GM19238 (cell line): Measurements from ENCODE around the gene STK10.
"Not testable (repeated sequence)": the region's sequence is repeated elsewhere in the genome, so short reads cannot be mapped to it uniquely, and the experiment has no call there.

Experiments used
- DNase-seq: peaks from one replicate; pipeline ENCODE4 v3.0.0; 2011; ENCODE audit warnings: low spot score; ENCODE audit not compliant: insufficient read length

Gene STK10

DNA sequence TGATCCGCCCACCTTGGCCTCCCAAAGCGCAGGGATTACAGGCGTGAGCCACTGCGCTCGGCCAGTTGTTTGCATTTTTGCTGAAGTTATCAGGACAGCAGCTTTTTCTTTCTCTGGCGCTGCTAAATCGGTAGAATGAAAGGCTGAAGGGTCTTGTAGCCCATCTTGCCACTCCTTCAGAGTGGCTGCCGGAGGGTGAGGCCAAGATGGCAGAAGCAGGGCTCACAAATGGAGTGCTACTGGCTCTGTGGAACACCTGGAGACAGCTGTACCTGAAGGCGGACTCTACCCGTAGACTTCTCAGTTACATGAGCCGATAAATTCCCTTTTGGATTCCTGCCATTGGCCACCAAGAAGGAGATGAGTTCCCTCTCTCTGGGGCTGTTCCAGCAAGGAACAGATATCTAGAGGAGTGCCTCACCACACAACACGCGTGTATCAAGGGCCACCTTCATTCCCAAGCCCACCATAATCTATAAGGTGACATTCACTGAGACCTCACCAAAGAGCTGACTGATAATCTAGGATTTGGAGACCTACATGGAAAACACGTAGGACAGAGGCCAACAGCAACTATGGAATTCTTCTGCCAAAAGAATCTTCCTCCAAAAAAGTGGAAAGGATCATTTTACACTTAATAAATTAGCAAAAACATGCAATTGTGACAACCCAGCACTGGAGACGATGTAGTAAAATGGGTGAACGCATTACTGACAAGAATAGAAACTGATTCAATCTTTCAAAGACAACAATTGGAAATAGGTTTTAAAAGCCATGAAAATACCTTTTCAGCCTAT is 21.8 kb downstream of the STK10 start:
- DNase-seq: no peak

- no peak for DNase-seq
Measured at GRCh38 chr5:172165465-172165864, 22.6 kb downstream of the STK10 start.

- DNase-seq: no peak
Measured at GRCh38 chr5:172164769-172165212, 23.2 kb downstream of the STK10 start.

DNA sequence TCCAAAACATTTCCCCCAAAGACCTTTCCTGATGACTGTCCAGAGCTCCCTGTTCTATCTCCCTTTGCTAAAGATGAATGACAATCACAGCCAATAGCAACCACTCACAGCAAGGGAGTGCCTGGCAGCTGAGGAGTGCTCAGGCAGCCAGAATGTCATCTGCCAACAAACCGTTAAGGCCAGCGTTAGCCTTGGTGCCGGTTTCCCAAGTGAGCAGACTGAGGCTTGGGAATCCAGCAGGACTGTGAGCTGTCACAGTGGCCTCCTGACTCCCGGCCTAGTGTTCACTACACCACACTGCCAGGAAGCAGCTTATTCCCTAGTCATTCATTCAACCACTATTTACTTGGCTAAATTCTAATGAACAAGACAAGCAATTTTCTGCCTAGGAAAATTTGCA is 24.7 kb downstream of the STK10 start:
- DNase-seq: no peak

DNA sequence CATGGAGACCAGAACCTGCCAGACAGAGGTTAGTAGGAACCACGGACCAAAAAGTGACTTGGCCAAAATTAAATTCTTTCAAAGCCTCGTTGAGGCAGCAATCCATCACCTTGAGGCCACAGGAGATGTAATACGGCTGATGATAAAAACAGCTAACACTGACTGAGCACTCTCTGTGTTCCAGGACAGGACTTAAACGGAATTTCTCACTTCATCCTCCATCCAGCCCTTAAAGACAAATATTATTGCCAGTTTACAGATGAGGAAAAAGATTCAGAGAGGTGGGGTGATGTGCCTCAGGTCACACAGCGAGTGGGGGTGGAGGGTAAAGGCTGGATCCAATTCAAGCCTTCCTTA is 25.1 kb downstream of the STK10 start:
- no peak for DNase-seq

DNA sequence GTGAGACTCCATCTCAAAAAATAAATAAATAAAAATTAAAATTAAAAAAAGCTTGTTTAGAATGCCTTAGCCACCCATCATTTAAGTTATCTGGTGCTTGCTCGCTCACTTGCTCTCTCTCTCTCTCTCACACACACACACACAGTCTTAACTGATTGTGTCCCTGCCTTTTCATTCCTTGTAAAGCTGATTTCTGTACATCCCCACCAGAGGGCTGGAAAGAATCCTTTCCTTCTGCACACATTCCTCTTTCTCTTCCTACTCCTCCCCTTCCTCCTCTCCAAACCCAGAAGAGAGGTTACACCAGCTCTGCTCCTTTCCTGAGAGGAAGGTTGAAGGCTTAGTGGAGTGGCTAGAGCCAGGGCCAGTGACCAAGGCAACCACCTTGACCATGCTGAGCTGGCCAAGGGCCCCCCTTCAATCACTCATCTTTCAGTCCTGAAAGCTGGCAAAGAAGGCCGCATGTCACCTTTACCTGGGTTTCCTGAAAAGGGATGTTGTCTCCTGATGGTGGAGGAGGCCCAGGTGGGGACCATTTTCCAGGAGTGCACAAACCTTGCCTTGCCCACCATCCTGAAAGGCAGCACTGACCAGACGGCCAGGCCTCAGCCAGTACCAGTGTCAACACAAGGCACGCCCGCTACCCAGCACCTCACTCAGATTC is 25.6 kb downstream of the STK10 start:
- no peak for DNase-seq

DNA sequence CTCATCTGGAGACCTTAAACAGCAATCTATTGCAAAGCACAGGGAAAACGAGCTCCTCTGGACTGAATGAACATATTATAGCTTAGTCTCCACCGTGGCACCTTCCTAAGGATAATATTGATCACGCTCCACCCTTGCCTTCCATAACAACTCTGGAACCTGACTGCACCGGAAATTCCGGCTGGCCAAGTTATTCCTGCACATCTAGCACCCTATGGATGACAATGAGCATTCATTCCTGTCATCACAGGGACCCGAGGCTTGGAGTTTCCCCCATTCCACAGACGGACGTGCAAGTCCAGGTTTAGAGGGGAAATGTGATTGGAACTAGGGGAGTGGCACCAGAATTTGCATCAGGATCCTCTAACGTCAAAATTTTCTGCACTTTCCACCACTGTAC is 27.5 kb downstream of the STK10 start:
- DNase-seq: no peak

DNA sequence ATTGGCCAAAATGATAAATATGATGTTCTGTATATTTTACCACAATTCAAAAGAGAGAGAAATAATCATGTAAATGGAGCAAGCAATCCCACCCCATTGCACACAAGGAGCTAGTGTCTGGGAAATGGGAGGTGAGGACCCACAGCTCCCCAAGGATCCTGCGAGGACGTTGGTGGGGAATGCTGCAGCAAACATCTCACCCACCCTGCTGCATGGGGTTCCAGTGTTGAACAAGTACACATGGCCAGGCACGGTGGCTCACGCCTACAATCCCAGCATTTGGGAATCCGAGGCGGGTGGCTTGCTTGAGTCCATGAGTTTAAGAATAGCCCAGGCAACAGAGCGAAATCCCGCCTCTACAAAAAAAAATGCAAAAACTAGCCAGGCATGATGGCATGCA is 29.0 kb downstream of the STK10 start:
- DNase-seq: no peak

DNA sequence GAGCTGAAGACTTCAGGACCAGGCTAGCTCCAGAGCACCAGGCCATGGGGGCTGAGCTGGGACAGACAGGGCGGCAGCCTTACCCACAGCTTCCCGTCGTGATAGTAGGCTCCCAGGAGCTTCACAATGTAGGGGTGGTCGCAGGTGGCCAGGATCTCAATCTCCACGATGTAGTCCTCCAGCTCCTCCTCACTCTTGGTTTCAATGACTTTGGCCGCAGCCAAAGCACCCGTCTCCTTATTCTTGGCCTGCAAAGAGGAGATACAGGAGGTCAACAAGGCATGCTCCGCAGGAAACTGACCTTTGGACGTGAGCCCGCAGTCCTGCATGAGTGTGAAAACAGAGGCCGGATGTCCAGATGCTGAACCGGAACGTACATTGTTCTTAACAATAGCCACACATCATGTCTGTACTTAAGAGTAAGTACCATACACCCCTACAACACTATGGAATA is 31.5 kb downstream of the STK10 start:
- DNase-seq: no peak

DNA sequence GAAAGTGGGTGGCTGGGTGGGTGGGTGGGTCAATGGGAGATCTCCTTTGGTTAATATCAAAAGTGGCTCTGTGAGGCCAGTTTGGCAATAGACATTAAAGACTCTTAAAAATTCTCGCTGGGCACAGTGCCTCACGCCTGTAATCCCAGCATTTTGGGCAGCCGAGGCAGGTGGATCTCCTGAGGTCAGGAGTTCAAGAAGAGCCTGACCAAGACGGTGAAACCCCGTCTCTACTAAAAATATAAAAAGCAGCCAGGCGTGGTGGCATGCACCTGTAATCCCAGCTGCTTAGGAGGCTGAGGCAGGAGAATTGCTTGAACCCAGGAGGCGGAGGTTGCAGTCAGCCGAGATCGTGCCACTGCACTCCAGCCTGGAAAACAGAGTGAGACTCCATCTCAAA is 32.9 kb downstream of the STK10 start:
- not testable (repeated sequence) for DNase-seq

- DNase-seq: no peak
Measured at GRCh38 chr5:172153695-172154094, 34.3 kb downstream of the STK10 start.

DNA sequence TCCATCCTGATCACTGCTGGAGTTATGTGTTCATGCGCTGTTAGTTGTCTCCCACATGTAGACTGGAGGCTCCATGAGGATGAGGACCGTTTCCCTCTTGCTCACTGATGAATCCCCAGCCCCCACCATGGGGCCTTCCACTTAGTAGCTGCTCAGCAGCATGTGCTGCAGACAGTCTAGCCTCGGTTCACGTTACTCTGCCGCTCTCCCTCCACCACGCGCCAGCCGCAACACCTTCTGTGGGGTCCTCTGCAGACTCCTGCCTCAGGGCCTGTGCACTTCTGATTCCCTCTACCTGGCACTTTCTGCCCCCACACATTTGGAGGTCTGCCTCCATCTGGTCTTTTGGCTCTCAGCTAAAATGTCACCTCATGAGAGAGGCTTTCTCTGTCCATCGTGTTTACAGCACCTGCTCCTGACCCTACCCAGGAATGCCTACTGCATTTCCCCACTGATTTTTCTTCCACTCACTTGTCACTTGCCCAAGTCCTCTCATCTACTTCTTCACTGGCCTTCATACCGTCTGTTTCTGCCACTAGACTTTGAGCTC is 36.3 kb downstream of the STK10 start:
- no peak for DNase-seq

DNA sequence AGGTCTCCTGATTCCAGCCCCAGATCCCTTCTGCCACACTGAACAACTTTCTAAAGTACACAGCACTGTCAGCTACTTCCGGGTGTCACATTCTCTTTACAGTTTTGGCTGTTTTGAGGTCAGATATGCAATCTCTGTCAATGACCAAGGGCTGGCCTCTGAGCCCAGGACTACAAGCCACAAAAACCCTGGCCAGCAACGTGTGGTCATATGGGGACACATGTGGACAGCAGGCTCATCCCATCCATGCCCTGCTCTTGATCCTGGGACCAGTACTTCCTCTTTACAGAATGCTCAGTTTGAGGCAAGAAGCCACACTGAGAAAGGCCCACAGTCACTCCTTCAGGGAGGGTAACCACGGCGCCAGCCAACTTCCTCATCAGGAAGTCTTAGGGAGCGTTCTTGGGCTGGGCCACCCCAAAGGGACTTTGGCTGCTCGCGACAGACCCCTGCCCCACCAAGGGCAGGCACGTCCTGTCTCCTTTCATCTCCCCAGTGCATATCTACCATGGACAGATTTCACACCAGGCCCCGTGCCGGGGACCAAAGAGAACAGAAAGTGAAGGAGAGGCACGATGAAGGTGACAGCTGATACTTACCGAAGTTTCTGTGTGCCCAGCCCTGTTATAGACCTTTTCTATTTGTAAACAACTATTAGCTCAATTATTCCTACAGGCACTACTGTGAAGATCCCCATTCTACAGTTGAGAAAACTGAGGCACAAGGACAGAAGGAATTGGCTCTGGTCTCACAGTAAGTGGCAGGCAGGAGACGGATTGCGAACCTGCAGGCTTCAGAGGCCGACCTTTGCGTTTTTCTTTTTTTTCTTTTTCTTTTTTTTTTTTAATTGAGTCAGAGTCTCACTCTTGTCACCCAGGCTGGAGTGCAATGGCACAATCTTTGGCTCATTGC is 37.3 kb downstream of the STK10 start:
- peak; percentile 52 for DNase-seq

DNA sequence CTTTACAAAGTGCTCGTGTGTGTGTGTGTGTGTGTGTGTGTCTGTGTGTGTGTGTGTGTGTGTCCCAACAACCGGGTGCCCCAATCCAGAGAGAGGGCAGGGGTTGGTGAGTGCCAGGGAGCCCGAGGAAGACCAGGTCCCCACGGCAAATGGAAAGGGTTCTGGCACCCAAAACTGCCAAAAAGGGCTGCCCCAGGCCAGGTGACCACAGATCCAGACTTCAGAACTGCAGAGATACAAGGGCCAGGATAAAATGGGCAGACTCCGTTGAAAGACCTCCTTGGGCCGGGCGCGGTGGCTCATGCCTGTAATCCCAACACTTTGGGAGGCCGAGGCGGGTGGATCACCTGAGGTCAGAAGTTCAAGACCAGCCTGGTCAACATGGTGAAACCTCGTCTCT is 38.5 kb downstream of the STK10 start:
- DNase-seq: not testable (repeated sequence)

DNA sequence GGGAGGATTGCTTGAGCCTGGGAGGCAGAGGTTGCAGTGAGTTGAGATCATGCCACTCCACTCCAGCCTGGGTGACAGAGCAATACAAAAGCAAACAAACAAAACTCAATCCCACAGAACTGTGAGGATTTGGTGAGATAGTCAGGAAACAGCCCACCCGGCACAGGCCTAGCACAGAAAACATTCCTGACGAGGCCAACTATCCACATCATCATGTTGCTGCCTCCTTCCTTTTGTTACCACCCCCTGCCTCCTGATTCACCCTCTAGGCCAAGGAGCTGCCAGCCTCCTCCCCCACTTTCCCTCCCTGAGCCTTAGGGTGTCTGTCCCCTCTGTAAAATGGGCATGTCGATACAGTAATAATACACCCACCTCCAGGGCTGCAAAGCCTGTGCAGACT is 39.0 kb downstream of the STK10 start:
- DNase-seq: no peak

DNA sequence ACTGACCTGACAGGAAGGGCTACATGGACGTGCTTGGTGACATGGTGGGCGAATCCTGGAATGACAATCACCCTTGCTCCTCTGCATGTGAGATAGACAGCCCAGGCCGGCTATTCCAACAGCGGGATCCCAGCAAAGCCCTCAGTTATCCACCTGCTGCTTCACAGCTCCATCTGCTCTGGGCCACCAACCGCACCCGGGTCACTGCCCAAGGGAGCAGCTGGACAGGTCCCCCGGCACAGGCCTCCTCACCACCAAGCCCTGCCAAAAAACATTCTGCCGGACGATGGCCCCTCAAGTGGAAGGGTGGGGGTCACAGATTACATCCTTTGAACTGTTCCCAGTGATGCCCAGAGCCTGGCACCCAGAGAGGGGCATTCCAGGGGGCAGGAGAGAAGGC is 39.6 kb downstream of the STK10 start:
- DNase-seq: no peak

DNA sequence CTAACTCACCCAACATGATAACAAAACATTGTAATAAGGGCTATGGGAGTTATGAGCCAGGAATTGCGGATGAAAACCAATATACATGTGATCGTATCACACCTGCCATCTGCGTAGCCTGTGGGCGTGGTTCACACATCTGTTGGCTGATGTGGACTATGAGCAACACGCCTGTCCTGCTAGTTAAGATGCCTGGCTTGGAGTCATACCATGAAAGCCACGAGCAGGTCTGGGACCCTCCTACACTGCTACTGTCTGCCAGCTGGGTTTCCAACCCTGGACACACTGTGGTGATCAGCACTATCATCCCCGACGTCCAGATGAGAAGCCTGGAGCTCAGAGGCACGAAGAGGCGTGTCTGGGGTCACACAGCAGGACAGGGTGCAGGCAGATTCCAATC is 40.2 kb downstream of the STK10 start:
- DNase-seq: no peak

GRCh38 chr5:172146748-172147092 is 41.3 kb downstream of the STK10 start:
- no peak for DNase-seq

DNA sequence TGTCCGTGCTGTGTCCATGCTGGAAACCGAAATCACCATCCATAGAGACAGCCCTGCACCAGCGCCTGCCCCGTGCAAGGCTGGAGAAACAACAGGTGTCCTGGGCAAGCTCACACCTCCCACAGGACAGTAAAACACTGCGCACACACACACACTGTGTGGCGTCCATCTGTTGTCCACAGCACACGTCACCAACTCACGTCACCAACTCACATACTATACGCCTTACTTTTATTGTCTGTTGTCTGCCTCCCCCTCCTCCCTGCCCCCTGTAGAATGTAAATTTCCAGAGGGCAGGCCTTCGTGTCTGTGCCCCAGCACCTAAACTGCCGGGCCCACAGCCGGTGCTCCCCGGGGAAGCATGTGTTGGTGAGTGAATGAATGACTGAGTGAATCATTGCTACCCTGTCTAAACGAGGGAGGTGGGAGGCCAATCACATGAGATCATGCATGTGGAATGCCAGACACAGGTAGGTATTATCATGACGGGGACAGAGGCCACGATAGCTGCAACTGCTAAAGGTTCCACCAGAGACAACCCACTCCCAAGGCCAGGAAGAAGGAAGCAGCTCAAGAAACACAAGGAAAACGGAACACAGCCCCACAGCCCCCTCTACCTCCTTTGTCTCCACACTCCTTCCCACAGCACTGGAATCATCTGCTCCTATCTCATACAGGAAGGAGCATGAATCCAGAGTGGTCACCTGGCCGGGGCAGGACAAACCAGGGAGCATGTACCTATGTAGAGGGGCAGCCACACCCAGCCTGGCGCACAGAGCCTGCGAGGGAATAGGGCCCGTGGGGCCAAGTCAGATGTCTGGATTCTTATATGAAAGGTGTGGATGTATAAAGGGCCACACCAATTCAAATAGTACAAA is 41.9 kb downstream of the STK10 start:
- DNase-seq: no peak

GRCh38 chr5:172144931-172145869 is 42.8 kb downstream of the STK10 start:
- DNase-seq: no peak
